Ishikawa (cell line): ENCODE results near the gene ZDHHC8.

Experiments
- CEBPB ChIP-seq: IDR thresholded peaks from 2 replicates; pipeline ENCODE4 v1.6.1; 2012
- CREB1 ChIP-seq: IDR thresholded peaks from 2 replicates; pipeline ENCODE4 v1.6.1; 2012; ENCODE audit warnings: low read depth
- EGR1 ChIP-seq: IDR thresholded peaks from 2 replicates; pipeline ENCODE4 v1.6.1; 2012
- EP300 ChIP-seq: IDR thresholded peaks from 2 replicates; pipeline ENCODE4 v1.6.1; 2012; ENCODE audit warnings: borderline replicate concordance
- FOXM1 ChIP-seq: IDR thresholded peaks from 2 replicates; pipeline ENCODE4 v1.6.1; 2012; ENCODE audit warnings: low read depth, borderline replicate concordance
- MAX ChIP-seq: IDR thresholded peaks from 2 replicates; pipeline ENCODE4 v1.6.1; 2012
- NFIC ChIP-seq: IDR thresholded peaks from 2 replicates; pipeline ENCODE4 v1.6.1; 2012
- RAD21 ChIP-seq: IDR thresholded peaks from 2 replicates; pipeline ENCODE4 v1.6.1; 2012; ENCODE audit warnings: low read depth
- REST ChIP-seq: IDR thresholded peaks from 2 replicates; pipeline ENCODE4 v1.6.1; 2012; ENCODE audit warnings: low read depth, mild to moderate bottlenecking
- TAF1 ChIP-seq: IDR thresholded peaks from 2 replicates; pipeline ENCODE4 v1.6.1; 2012; ENCODE audit warnings: low read depth, mild to moderate bottlenecking
- TCF12 ChIP-seq: IDR thresholded peaks from 2 replicates; pipeline ENCODE4 v1.6.1; 2012; ENCODE audit warnings: low read depth
- TEAD4 ChIP-seq: IDR thresholded peaks from 2 replicates; pipeline ENCODE4 v1.6.1; 2012
- YY1 ChIP-seq: IDR thresholded peaks from 2 replicates; pipeline ENCODE4 v1.6.1; 2012; ENCODE audit warnings: low read depth
- ZBTB7A ChIP-seq: IDR thresholded peaks from 2 replicates; pipeline ENCODE4 v1.6.1; 2012; ENCODE audit warnings: low read depth
- TF ChIP-seq, protein P1 (sequence below): IDR thresholded peaks from 2 replicates; pipeline ENCODE4 v1.6.1; 2012

Gene ZDHHC8

GRCh38 chr22:20183823-20184222 is 52.2 kb downstream of the ZDHHC8 start:
- no peak for TF ChIP-seq EGR1
- no peak for TF ChIP-seq CEBPB
- no peak for TF ChIP-seq RAD21
- TF ChIP-seq REST = no peak
- TF ChIP-seq CREB1 = no peak
- no peak for TF ChIP-seq YY1
- TF ChIP-seq MAX = no peak
- TF ChIP-seq, protein P1, sequence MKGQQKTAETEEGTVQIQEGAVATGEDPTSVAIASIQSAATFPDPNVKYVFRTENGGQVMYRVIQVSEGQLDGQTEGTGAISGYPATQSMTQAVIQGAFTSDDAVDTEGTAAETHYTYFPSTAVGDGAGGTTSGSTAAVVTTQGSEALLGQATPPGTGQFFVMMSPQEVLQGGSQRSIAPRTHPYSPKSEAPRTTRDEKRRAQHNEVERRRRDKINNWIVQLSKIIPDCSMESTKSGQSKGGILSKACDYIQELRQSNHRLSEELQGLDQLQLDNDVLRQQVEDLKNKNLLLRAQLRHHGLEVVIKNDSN = no peak
- no peak for TF ChIP-seq TAF1
- no peak for TF ChIP-seq TEAD4
- no peak for TF ChIP-seq EP300
- no peak for TF ChIP-seq ZBTB7A
- no peak for TF ChIP-seq FOXM1
- no peak for TF ChIP-seq TCF12
- no peak for TF ChIP-seq NFIC

DNA sequence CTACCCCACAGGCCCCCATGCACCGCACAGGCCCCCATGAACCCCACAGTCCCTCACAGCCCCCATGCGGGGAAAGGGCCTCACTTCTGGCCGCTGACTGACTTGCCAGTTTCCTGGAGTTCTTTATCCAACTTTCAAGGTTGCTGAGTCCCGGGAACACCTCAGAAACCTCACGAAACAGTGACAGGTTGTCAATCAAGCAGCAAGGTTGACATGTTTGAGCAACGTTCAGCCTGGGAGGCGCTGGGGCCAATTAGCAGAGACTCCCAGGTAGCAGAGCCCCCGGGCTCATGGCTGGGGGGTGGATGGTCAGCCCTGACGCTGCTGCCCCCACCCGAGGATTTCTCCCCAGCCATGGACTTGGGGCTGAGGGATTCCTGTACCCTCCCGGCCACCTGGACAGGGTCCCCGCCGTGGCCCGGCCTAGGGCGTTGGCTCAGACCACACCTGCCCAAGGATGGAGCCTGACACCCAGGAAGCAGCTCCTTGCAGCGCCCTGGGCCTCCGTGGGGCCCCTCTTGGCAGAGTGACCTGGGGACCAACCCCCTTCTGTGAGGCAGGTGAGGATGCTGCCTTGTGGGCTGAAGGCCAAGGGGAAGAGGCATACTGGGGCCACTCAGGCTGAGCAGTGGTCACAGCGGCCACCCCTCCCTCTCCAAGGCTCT is 53.0 kb downstream of the ZDHHC8 start:
- TF ChIP-seq MAX (no peak), ZBTB7A (no peak), TAF1 (no peak), TCF12 (no peak), YY1 (no peak), FOXM1 (no peak), CREB1 (no peak), REST (no peak), CEBPB (no peak), RAD21 (no peak), NFIC (no peak), TEAD4 (no peak), EP300 (no peak), EGR1 (no peak)
- TF ChIP-seq, protein P1 = no peak

DNA sequence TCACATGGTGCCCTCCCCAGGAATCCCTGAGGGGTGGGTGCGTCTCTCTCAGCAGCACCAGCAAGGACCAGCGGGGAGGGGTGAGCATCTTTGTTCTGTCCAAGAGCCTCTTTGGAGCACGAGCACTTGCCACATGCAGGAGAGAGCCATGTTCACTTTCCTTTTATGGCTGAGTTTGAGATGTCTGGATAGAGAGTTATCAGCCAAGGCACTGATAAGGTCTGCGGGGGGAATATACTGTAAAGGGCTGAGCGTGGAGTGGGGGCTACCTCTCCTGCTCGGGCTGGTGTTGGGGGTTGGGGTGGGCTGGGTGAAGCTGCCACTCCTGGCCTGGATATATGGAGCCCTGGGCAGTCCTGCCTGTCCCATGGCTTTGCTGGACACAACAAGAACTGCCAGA is 54.1 kb downstream of the ZDHHC8 start:
- TF ChIP-seq NFIC (no peak), ZBTB7A (no peak), TAF1 (no peak), FOXM1 (no peak), TCF12 (no peak), EP300 (no peak), RAD21 (no peak), TEAD4 (no peak), REST (no peak), YY1 (no peak), CEBPB (no peak), CREB1 (no peak), EGR1 (no peak), MAX (no peak)
- TF ChIP-seq, protein P1 = no peak
